GM19193 (cell line): ENCODE measurements around the gene PCDHA3.

ENCODE experiments used
- POLR2A ChIP-seq: IDR thresholded peaks from 4 replicates; pipeline ENCODE4 v1.6.1; 2011; ENCODE audit not compliant: insufficient read depth, insufficient read length; ENCODE audit errors: extremely low read depth

PCDHA3 gene

GRCh38 chr5:140800816-140801493 is at the start of gene PCDHA3:
PCDHA3 (plus strand) TSS chr5:140801057.
- TF ChIP-seq POLR2A = no peak

- TF ChIP-seq POLR2A = no peak
Observed at GRCh38 chr5:140753561-140753960, 47.3 kb upstream of the PCDHA3 start.

DNA sequence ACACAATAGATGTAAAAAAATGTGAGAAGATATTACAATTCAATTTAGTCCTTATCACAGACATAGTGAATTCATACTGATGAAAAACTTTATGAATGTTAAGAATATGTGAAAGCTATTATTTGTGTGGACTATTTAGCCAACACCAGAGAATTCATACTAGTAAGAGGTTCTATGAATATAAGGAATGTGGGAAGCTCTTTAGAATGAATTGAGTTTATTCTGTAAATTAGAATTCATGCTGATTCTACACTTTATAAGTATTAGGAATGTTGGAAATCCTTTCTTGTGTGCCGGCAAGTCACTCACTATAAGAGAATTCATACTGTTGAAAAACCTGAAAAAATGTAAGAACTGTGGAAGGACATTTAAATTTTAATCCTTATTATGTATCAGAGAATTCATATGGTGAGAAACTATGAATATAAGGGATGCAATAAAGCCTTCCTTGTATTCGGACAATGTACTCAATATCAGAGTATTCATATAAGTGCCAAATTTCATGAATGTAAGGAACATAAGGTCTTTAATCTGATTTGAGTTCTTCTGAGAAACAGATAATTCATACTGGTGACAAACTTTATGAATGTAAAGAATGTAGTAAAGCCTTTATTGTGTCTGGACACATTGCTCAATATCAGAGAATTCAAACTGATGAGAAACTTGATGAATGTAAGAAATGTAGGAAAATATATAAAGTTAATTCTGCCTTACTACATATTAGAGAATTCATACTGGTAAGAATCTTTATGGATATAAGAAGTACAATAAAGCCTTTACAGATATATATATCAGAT is 36.5 kb upstream of the PCDHA3 start:
- no peak for TF ChIP-seq POLR2A

DNA sequence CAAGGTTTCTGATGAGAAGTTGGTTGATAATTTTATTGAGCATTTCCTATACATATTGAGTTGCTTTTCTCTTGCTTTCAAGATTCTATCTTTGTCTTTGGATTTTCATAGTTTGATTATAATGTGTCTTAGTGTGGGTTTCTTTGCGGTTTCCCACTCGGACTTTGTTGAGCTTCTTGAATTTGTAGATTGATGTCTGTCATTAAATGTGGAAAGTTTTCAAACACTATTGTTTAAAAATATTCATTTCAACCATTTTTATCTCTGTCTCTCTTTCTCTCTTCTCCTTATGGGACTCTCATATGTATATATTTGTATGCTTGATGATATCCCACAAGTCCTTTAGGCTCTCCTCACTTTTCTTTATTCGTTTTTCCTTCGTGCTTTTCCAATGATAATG is 33.4 kb upstream of the PCDHA3 start:
- TF ChIP-seq POLR2A = no peak

- no peak for TF ChIP-seq POLR2A
Observed at GRCh38 chr5:140780512-140780911, 20.3 kb upstream of the PCDHA3 start.

DNA sequence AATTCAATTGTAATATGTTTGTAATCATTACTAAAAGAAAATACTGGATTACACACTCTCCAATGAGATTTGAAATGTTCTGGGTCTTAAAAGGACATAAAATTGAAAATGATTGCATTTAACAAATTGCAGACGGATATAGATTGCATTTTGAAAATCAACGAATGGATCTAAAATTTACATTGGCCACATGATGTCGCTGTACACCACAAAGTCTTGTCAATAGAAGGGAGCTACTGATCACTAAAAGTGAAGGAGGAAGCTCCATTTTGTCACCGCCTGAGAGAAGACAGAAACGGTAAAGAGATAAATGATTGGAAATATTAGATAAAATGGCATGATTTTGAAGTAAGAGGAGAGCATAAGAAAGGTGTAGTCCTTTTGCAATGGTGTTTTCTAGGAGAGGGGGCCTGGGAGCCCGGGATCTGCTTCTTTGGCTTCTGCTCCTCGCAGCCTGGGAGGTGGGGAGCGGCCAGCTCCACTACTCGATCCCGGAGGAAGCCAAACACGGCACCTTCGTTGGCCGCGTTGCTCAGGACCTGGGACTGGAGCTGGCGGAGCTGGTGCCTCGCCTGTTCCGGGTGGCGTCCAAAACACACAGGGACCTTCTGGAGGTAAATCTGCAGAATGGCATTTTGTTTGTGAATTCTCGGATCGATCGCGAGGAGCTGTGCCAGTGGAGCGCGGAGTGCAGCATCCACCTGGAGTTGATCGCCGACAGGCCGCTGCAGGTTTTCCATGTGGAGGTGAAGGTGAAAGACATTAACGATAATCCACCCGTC is 14.8 kb upstream of the PCDHA3 start, which contains the start of gene PCDHA1:
Gene PCDHA1, plus strand, starts transcription at position 236 of the 782 bp plus-strand sequence.
- TF ChIP-seq POLR2A = no peak

GRCh38 chr5:140791089-140791488 is 9.8 kb upstream of the PCDHA3 start:
- no peak for TF ChIP-seq POLR2A

DNA sequence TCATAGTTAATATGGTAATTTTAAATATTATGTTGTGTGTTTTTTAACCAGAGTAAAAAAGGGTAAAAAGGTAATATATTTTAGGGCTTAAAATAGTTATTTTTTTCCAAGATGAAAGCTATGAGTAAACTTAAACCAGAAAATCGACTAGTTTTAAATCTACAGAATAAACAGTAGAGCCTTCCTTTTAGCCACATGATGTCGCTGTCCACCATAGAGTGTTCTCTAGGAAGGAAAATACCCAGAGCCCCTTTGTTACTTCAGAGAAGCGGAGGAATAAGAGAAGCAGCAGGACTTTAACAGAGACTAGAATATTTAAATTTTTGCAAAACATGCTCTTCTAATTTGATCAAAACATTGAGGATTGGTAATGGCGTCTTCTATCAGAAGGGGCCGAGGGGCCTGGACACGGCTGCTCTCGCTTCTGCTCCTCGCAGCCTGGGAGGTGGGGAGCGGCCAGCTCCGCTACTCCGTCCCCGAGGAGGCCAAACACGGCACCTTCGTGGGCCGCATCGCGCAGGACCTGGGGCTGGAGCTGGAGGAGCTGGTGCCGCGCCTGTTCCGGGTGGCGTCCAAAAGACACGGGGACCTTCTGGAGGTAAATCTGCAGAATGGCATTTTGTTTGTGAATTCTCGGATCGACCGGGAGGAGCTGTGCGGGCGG is 6.1 kb upstream of the PCDHA3 start, which contains the start of gene PCDHA2:
Gene PCDHA2, plus strand, starts transcription at position 258 of the 664 bp plus-strand sequence.
- TF ChIP-seq POLR2A = no peak

GRCh38 chr5:140795259-140795641 is 5.6 kb upstream of the PCDHA3 start:
- no peak for TF ChIP-seq POLR2A

GRCh38 chr5:140796718-140797095 is 4.2 kb upstream of the PCDHA3 start:
- TF ChIP-seq POLR2A = no peak

DNA sequence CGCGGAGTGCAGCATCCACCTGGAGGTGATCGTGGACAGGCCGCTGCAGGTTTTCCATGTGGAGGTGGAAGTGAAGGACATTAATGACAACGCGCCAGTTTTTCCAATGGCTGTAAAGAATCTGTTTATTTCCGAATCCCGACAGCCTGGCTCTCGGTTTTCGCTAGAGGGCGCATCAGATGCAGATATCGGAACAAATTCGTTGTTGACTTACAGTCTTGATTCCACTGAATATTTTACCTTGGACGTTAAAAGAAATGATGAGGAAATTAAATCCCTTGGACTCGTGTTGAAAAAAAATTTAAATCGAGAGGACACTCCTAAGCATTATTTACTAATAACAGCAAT is 611 bp downstream of the PCDHA3 start:
- no peak for TF ChIP-seq POLR2A

GRCh38 chr5:140802781-140803271 is 2.0 kb downstream of the PCDHA3 start:
- TF ChIP-seq POLR2A = no peak

GRCh38 chr5:140806834-140807775 is 6.2 kb downstream of the PCDHA3 start, which contains the start of gene PCDHA4:
PCDHA4 (plus strand) TSS chr5:140807068.
- no peak for TF ChIP-seq POLR2A
